GM18520 (cell line): ENCODE data around the gene NPTXR.

Experiments
- ATAC-seq: cut with Tn5 transposase; IDR thresholded peaks from one replicate; pipeline ENCODE4 v1.9.1; 2021; ENCODE audit not compliant: unreplicated experiment

Gene NPTXR

DNA sequence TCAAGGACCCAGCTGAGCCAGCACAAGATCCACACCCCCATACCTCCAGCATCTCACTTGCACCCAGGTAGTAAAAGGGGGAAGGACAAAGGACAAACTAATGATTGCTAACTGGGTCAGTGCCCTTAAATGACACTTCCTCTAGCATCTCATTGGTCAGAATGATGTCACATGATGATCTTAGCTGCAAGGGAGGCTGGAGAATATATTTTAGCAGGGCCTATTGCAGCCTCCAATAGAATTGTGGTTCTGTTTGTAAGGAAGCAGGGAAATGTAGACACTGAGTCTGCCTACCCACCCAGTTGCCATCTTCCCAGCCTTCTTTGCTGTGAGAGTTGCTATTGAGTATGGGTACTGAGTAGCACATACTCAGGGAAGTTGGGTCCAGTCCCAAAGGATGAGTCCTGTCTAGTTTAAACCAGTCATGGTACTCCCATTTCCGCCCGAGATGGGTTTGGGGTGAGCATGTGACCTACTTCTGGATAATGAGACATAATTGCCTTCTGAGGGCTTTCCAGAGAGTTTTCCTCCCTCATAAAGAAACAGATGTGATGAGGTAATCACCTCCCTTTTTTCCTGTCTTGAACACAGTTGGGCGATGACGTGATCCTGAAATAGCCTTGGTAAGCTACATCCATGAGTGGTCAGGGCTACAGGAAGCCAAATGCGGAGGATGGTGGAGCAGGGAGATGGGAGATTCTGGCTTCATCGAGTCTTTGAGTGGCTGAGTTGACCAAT lies 44.4 kb downstream of the NPTXR start:
- no peak for ATAC-seq

DNA sequence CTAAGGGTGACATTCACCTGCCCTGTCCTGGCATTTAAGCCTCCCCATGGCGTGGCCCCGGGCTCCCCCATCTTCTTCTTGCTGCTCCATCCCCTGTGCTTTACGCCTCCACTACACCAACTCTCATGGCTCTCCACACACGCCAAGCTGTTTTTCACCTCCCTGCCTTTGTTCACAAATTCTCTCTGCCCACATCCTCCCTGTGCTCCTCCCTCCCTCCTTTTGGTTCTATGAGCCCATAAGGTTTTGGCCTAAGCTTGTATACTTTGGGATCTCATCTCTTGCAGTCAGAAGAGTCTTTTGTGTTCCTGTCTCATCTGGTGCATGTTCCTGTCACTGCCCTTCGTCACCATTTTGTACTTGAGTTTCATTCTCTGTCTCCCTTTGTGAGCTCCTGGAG lies 45.3 kb downstream of the NPTXR start:
- ATAC-seq, result no peak

- no peak for ATAC-seq
Observed at GRCh38 chr22:38796262-38796957, 47.4 kb downstream of the NPTXR start.

DNA sequence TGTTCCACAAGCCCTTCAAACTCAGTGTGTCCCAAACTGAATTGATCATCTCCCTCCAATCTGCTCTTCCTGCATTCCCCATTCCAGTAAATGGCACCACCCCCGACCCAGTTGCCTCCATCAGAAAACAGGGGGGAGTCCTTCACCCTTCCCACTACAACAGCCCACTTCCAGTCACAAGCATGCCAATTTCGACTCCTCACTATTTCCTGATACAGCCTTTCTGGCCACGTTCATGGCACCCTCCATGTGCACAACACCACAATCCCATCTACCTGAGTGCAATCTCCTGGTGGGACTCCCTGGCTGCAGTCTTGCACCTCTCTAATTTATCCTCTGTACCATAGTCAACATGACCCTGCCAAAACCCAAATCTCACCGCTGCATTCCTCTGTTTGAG lies 48.3 kb downstream of the NPTXR start:
- ATAC-seq, result no peak

DNA sequence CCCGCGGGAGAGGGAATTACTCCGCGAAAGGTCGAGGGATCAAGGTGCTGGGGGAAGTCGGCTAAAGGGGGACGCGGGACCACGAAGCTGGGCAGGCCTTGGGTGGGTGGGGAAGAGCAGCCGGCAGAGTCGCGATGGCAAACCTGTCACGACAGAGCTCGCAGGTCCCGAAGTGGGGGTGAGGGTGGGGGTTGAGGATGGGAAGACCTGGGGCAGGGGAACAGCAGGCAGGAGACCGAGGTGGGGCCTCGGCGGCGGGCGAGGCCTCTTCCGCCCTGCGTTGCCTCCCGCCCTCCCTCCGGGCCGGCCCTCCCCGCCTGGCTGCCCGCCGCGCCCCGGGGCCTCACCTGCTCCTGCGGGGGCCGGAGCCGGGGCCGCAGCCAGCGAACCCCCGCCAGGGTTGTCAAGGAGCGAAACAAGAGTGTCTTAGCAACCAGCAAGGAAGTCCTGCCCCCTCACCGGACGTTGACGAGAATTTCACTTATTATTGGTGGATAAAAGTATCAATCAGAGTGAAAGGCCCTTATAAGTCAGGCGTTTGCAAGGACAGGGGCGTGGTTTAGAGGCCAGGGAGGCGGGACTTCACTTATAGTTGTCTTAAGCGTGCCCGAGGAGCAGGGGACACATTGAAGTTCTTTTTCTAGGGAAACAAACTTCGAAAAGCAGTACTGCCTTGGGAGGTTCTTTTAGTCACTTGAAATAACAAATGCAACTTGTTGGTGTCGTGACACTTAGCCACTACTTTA lies 49.9 kb downstream of the NPTXR start, which contains the start of gene DNAL4:
TSS of gene DNAL4 (minus strand) at position 423 of the 746 bp plus-strand sequence. CDS start 11,412 bp downstream, outside the sequence.
- peak; percentile 97 for ATAC-seq

DNA sequence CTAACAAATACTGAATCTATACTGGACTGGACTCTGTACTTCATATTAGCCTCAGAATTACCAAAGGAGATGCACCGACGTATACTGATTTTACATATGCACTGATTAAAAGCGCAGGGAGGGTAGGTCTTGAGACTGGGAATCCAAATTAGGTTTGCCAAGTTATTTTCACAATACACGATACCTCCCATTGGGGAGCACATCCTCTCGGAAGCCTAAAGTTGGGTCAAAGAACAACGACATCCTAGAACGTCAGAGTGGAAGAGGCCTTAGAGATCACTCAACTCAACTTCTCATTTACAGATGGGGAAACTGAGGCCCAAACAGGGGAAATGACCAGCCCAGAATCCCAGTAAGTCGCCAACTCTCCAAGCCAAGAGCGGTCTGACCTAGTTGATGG lies 50.5 kb downstream of the NPTXR start:
- no peak for ATAC-seq

GRCh38 chr22:38792833-38793232 lies 51.0 kb downstream of the NPTXR start:
- no peak for ATAC-seq

GRCh38 chr22:38789606-38790005 lies 54.2 kb downstream of the NPTXR start:
- ATAC-seq, result no peak

GRCh38 chr22:38788846-38789245 lies 55.0 kb downstream of the NPTXR start:
- ATAC-seq, result no peak

DNA sequence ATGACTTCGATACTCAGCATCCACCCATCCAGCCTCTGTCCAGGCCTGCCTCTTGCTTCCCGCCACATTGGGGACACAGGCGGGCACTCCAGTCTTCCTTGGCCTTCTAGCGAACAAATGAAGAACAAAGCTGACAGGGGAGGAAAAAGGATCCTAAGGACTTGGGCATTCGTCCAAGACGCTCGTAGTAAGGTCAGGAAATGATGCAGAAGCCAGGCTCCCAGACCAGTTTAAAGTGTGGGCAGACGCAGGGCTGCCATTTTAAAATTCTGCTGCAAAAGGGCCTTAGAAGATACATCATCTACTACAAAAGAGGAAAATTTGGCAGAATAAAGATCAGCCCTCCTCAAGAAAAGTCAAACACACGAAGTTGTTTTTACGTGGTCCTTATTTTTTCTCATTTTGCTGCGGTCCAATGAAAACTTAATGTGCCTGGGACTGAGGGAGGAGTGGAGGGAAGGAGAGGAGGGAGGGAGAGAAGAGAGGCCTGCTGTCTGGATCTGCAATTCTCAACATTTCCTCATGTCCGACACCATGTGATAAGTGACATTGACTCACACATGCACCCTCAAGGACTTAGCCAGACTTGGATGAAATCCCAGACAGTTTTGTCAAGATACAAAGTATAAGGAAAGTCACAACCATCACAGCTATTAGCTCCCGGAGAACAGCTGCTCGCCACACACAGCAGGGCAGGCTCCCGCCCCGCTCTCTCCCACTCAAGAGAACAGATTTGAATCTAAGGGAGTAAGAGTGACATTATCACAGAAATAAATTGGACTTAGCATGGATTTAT lies 55.6 kb downstream of the NPTXR start:
- no peak for ATAC-seq

- ATAC-seq, result no peak
Observed at GRCh38 chr22:38786631-38787030, 57.2 kb downstream of the NPTXR start.

GRCh38 chr22:38784856-38785255 lies 59.0 kb downstream of the NPTXR start:
- no peak for ATAC-seq

DNA sequence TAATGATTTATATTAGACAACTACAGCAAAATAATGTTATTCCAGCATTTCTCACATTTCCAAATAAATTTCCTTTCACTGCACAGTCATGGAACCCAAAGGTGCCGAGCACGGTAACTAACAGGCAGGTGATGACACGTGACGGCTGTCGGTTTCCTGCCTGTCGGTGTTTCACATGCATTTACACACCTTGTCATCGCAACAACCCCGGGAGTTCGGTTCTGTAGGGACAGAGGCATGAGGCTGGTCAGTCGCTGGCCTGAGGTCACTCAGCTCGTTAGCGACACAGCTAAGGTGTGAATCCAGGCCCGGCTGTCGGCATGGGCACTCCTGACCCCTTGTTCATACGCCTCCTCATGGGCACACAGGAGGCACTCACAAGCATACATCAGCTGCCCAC lies 59.8 kb downstream of the NPTXR start:
- no peak for ATAC-seq

DNA sequence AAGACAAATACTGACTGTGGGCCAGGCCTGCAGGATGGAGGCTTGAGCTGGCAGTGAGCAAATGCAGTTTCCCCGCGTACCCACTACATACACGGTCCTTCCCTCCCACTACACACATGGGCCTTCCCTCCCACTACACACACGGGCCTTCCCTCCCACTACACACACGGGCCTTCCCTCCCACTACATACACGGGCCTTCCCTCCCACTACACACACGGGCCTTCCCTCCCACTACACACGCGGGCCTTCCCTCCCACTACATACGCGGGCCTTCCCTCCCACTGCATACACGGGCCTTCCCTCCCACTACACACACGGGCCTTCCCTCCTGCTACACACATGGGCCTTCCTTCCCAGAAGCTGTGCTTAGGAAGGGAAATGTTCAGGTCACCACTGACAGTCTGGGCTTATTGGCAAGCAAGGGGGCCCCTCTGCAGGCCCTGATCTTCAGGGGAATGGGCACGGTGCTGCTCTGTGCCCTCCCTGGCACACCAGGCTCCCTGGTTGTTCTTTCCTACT lies 60.7 kb downstream of the NPTXR start:
- no peak for ATAC-seq

- no peak for ATAC-seq
Observed at GRCh38 chr22:38782402-38783094, 61.3 kb downstream of the NPTXR start.

DNA sequence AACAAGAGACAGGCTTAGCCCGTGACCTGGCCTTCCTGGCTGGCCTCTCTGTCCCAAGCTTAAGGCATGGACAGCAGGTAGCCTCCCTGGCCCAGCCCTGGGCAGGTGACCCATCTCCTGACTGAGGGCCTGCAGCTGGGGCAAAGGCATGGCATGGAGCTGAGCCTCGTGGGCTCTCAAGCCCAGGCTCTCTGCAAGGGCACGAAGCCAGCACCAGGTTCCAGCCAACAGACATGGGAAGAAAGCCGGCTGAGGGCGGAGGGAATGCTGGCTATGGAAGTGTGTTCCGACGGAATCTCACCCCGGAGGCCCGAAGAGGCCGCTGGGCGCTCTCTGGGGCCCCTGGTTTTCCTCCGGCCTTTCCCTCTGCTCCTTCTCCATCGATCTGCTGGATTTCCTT lies 62.8 kb downstream of the NPTXR start:
- no peak for ATAC-seq

GRCh38 chr22:38777087-38777671 lies 66.6 kb downstream of the NPTXR start:
- ATAC-seq, result no peak

DNA sequence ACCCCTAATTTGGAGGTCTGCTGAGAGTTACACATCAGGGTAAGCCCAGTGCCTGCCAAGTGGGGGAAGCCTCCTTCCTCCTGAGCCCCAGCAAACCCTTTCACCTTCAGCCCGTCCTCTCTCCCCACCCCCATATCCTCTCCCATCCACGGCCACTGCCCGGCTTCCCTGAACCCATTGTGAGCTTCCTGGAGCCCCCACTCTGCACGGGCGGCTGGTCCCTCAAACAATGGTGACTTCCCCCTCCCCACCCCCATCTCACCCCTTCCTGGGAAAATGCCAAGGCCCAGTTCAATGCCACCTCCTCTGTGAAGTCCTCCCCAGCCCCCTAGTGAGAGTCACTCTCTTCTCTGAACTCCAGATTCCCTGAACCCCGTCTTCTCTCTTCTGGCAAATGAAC lies 67.7 kb downstream of the NPTXR start:
- ATAC-seq, result no peak

DNA sequence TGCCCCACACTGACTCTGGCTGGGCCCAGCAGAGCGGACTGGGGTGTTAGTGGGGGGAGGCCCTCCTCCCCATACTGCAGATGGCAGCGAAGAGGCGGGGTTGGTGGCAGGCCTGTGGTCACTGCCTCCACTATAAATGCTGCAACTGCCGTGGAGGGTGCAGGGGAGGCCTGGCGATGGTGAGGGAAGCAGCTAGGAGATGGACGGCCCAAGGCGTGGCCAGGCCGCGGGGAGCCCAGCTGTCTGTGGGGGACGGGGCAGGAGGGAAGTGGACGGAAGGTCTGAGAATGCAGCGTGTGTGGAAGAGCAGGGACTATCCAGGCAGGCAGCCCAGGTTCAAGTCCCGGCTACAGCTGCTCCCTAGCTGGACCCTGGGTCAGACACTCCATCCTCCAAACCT lies 68.2 kb downstream of the NPTXR start:
- ATAC-seq, result no peak
